Measurements from ENCODE around the gene ANKS1A. TPM values are rescaled to one million over a fixed set of nuclear protein-coding genes. Genes with fewer than 3 reads are reported as not detected.
"Not testable (repeated sequence)": the region's sequence is repeated elsewhere in the genome, so short reads cannot be mapped to it uniquely, and the experiment has no call there.

ANKS1A gene
- total RNA-seq, 1 donor from 2014 or later, result 17.0 TPM

GRCh38 chr6:34930221-34930620 is 41.2 kb downstream of the ANKS1A start:
- no peaks in the 10 kb centered on the region for H3K9me3 Mint-ChIP-seq
- H4K20me1 ChIP-seq (ENCODE audit: low read depth), result peaks cover 74% of the 10 kb centered on the region

DNA sequence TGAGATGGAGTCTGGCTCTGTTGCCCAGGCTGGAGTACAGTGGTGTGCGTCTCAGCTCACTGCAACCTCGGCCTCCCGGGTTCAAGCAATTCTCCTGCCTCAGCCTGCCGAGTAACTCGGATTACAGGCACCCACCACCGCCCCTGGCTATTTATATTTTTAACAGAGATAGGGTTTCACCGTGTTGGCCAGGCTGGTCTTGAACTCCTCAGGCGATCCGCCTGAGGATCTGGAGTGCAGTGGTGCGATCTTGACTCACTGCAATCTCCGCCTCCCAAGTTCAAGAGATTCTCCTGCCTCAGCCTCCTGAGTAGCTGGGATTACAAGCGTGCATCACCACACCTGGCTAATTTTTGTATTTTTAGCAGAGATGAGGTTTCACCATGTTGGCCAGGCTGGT is 43.1 kb downstream of the ANKS1A start:
- peaks cover 14% of the 10 kb centered on the region for H3K4me1 ChIP-seq
- peaks cover 14% of the 10 kb centered on the region for H3F3A ChIP-seq (ENCODE audit: low read depth)
- H3K36me3 Mint-ChIP-seq; H3K4me3 Mint-ChIP-seq; H3K27me3 Mint-ChIP-seq (ENCODE audit: insufficient read depth, low read depth); H3K36me3 ChIP-seq; H3K9me3 ChIP-seq (ENCODE audit: low read depth); H3K27ac Mint-ChIP-seq; H3K9ac ChIP-seq; DNase-seq (ENCODE audit: low spot score); H2AFZ ChIP-seq (replicated peaks); H3K4me2 ChIP-seq; H3K4me3 ChIP-seq; H3K27ac ChIP-seq; H3K9me3 Mint-ChIP-seq: not testable (repeated sequence)
- H3K27me3 ChIP-seq, result peaks cover 16% of the 10 kb centered on the region
- peaks cover 11% of the 10 kb centered on the region for H3K4me1 Mint-ChIP-seq
- peaks cover 55% of the 10 kb centered on the region for H4K20me1 ChIP-seq (ENCODE audit: low read depth)
- peaks cover 22% of the 10 kb centered on the region for H3K79me2 ChIP-seq (ENCODE audit: low read depth)

More at GRCh38 chr6:34930221-34930620, 41.2 kb downstream of the ANKS1A start:
- no peak overlapping the region for H3K9ac ChIP-seq
- Mint-ChIP-seq H3K36me3 (no peaks in the 10 kb centered on the region), H3K4me3 (no peak overlapping the region), H3K27ac (no peak overlapping the region), H3K27me3 (ENCODE audit: insufficient read depth, low read depth) (no peaks in the 10 kb centered on the region), H3K4me1 (peaks cover 15% of the 10 kb centered on the region)
- H3K4me3 ChIP-seq, result no peak overlapping the region
- peaks cover 35% of the 10 kb centered on the region for H3K27me3 ChIP-seq
- no peak overlapping the region for H3K4me2 ChIP-seq
- no peak overlapping the region for H2AFZ ChIP-seq (replicated peaks)
- TF ChIP-seq EZH2 (IDR thresholded peaks at IDR 0.05), result no peak
- TF ChIP-seq CTCF (IDR thresholded peaks at IDR 0.05), result no peak
- TF ChIP-seq EZH2phosphoT487 (IDR thresholded peaks at IDR 0.05), result no peak
- DNase-seq (ENCODE audit: low spot score), result no peak
- H3K4me1 ChIP-seq, result peaks cover 25% of the 10 kb centered on the region
- H3K79me2 ChIP-seq (ENCODE audit: low read depth), result peaks cover 26% of the 10 kb centered on the region
- peaks cover 23% of the 10 kb centered on the region for H3F3A ChIP-seq (ENCODE audit: low read depth)
- H3K27ac ChIP-seq, result no peak overlapping the region
- H3K9me3 ChIP-seq (ENCODE audit: low read depth), result no peaks in the 10 kb centered on the region
- H3K36me3 ChIP-seq, result no peaks in the 10 kb centered on the region

- no peaks in the 10 kb centered on the region for H3K36me3 ChIP-seq
- DNase-seq (ENCODE audit: low spot score), result no peak
- H3K9ac ChIP-seq, result no peak overlapping the region
- peaks cover 6% of the 10 kb centered on the region for H3K27me3 ChIP-seq
- Mint-ChIP-seq H3K4me3 (no peak overlapping the region), H3K9me3 (no peaks in the 10 kb centered on the region), H3K27me3 (ENCODE audit: insufficient read depth, low read depth) (no peaks in the 10 kb centered on the region), H3K36me3 (no peaks in the 10 kb centered on the region), H3K4me1 (no peaks in the 10 kb centered on the region), H3K27ac (no peak overlapping the region)
- no peak overlapping the region for H3K4me3 ChIP-seq
- H3F3A ChIP-seq (ENCODE audit: low read depth), result no peaks in the 10 kb centered on the region
- peaks cover 32% of the 10 kb centered on the region for H3K79me2 ChIP-seq (ENCODE audit: low read depth)
- no peaks in the 10 kb centered on the region for H3K9me3 ChIP-seq (ENCODE audit: low read depth)
- H3K4me2 ChIP-seq, result no peak overlapping the region
- no peaks in the 10 kb centered on the region for H3K4me1 ChIP-seq
- H4K20me1 ChIP-seq (ENCODE audit: low read depth), result peaks cover 31% of the 10 kb centered on the region
- no peak overlapping the region for H2AFZ ChIP-seq (replicated peaks)
- no peak for TF ChIP-seq EZH2phosphoT487 (IDR thresholded peaks at IDR 0.05)
- no peak overlapping the region for H3K27ac ChIP-seq
Measured at GRCh38 chr6:34934516-34934915, 45.5 kb downstream of the ANKS1A start.

DNA sequence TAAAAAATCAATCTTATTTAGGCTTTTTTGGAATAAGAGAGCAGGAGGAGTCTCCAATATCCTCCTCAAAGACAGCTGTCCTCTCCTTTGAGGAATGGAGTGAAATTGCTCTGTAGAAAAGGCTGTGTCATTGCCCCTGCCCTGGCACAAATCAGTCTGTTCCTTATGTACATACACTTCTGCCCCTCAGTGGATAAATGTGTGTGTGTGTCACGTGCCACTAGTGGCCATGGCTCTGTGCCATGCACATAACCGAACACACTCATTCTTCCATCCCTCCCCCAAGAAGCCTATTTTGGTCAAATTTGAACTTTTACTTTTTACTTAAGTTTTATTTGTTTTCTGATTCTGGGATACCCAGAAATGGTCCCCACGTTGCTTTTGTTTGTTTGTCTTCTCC is 49.2 kb downstream of the ANKS1A start:
- no peaks in the 10 kb centered on the region for H3K36me3 ChIP-seq
- no peaks in the 10 kb centered on the region for H3K36me3 Mint-ChIP-seq
- no peaks in the 10 kb centered on the region for H3K4me1 Mint-ChIP-seq
- H3K9ac ChIP-seq, result no peak overlapping the region
- no peaks in the 10 kb centered on the region for H3K4me1 ChIP-seq
- TF ChIP-seq EZH2phosphoT487 (IDR thresholded peaks at IDR 0.05), result no peak
- no peak for TF ChIP-seq CTCF (IDR thresholded peaks at IDR 0.05)
- TF ChIP-seq EZH2 (IDR thresholded peaks at IDR 0.05), result no peak
- no peaks in the 10 kb centered on the region for H3K27me3 ChIP-seq
- DNase-seq (ENCODE audit: low spot score), result no peak
- no peak overlapping the region for H3K4me2 ChIP-seq
- H2AFZ ChIP-seq (replicated peaks), result no peak overlapping the region
- H3K27me3 Mint-ChIP-seq (ENCODE audit: insufficient read depth, low read depth), result no peaks in the 10 kb centered on the region
- no peaks in the 10 kb centered on the region for H3K9me3 Mint-ChIP-seq
- no peak overlapping the region for H3K4me3 ChIP-seq
- H3K9me3 ChIP-seq (ENCODE audit: low read depth), result no peaks in the 10 kb centered on the region
- no peaks in the 10 kb centered on the region for H3F3A ChIP-seq (ENCODE audit: low read depth)
- peaks cover 32% of the 10 kb centered on the region for H3K79me2 ChIP-seq (ENCODE audit: low read depth)
- no peak overlapping the region for H3K4me3 Mint-ChIP-seq
- no peak overlapping the region for H3K27ac ChIP-seq
- H4K20me1 ChIP-seq (ENCODE audit: low read depth), result peaks cover 4% of the 10 kb centered on the region
- H3K27ac Mint-ChIP-seq, result no peak overlapping the region

All from neural progenitor cell (in vitro differentiated cells).